K562 (cell line): ENCODE data around the gene ACBD3. TPM values are rescaled to one million over a fixed set of nuclear protein-coding genes. Genes with fewer than 3 reads are reported as not detected.

Experiments used
- ATF1 ChIP-seq, 2 experiments: fragments of 450-650 bp in 1 of 2; IDR thresholded peaks; 2 replicates each; pipeline ENCODE4 v1.6.1; 2016; ENCODE audit warnings: missing compliant biosample characterization in 1 of 2, missing genetic modification characterization in 1 of 2
- CAMTA2 ChIP-seq: fragments of 250-450 bp; sonication (Bioruptor Pico); conservative IDR thresholded peaks from 2 replicates; pipeline ENCODE4 v1.5.1; 2022
- CBX3 ChIP-seq, 2 experiments: IDR thresholded peaks; 1 replicate in 1 of 2; 2 replicates in 1 of 2; pipeline ENCODE4 v1.6.1; 2012; ENCODE audit warnings: inconsistent platforms in 2 of 2, low read length in 2 of 2, borderline replicate concordance in 1 of 2, control low read depth in 1 of 2
- DMBX1 ChIP-seq: fragments of 250-450 bp; sonication (Bioruptor Pico); IDR thresholded peaks from 2 replicates; pipeline ENCODE4 v1.8.0; 2022; ENCODE audit warnings: inconsistent platforms, mild to moderate bottlenecking, moderate library complexity, borderline replicate concordance
- E2F5 ChIP-seq: sonication (generic); formaldehyde crosslinking; IDR thresholded peaks from 2 replicates; pipeline ENCODE4 v1.8.0; 2022; ENCODE audit warnings: mild to moderate bottlenecking, missing genetic modification reagents
- EP300 ChIP-seq: IDR thresholded peaks from 2 replicates; pipeline ENCODE4 v1.6.1; 2012; ENCODE audit warnings: low read length, improper control_type of control experiment
- KLF16 ChIP-seq: IDR thresholded peaks from 2 replicates; pipeline ENCODE4 v1.6.1; 2016; ENCODE audit warnings: antibody characterized with exemption
- POLR2G ChIP-seq: fragments of 200-400 bp; formaldehyde crosslinking; IDR thresholded peaks from 2 replicates; pipeline ENCODE4 v1.6.1; 2017; ENCODE audit warnings: low read depth, mild to moderate bottlenecking, antibody characterized with exemption, low read length, moderate library complexity
- RBFOX2 ChIP-seq: fragments of 200-400 bp; formaldehyde crosslinking; IDR thresholded peaks from 2 replicates; pipeline ENCODE4 v1.6.1; 2017; ENCODE audit warnings: low read depth, mild to moderate bottlenecking, low read length, moderate library complexity
- TFAP4 ChIP-seq: sonication (generic); formaldehyde crosslinking; IDR thresholded peaks from 2 replicates; pipeline ENCODE4 v1.8.0; 2022; ENCODE audit warnings: missing genetic modification reagents, mild to moderate bottlenecking, moderate library complexity, borderline replicate concordance
- ZHX1 ChIP-seq: fragments of 150-350 bp; conservative IDR thresholded peaks from 2 replicates; pipeline ENCODE4 v1.6.1; 2014; ENCODE audit warnings: low read length
- ZMIZ1 ChIP-seq, 2 experiments: fragments of 150-350 bp in 1 of 2; IDR thresholded peaks; 2 replicates each; pipeline ENCODE4 v1.6.1; 2012 to 2016; ENCODE audit warnings: low read depth in 2 of 2, low read length in 2 of 2, mild to moderate bottlenecking in 1 of 2, moderate library complexity in 1 of 2
- ZNF12 ChIP-seq: sonication (generic); formaldehyde crosslinking; IDR thresholded peaks from 2 replicates; pipeline ENCODE4 v1.4.0; 2020; ENCODE audit warnings: mild to moderate bottlenecking, missing genetic modification reagents
- ZNF217 ChIP-seq: sonication (generic); formaldehyde crosslinking; IDR thresholded peaks from 2 replicates; pipeline ENCODE4 v1.8.0; 2022; ENCODE audit warnings: mild to moderate bottlenecking, missing genetic modification reagents
- ZNF263 ChIP-seq: sonication (generic); formaldehyde crosslinking; IDR thresholded peaks from 2 replicates; pipeline ENCODE4 v1.8.0; 2022; ENCODE audit warnings: mild to moderate bottlenecking, missing genetic modification reagents, borderline replicate concordance
- ZNF282 ChIP-seq: sonication (generic); formaldehyde crosslinking; IDR thresholded peaks from 2 replicates; pipeline ENCODE4 v1.8.1; 2023; ENCODE audit warnings: missing genetic modification reagents
- ZNF3 ChIP-seq: fragments of 250-450 bp; sonication (Bioruptor Pico); IDR thresholded peaks from 2 replicates; pipeline ENCODE4 v1.5.0; 2021; ENCODE audit warnings: mild to moderate bottlenecking, moderate library complexity
- ZNF436 ChIP-seq: fragments of 250-450, 450-650 bp; sonication (Bioruptor Pico); formaldehyde crosslinking; IDR thresholded peaks from 2 replicates; pipeline ENCODE4 v1.7.0; 2020; ENCODE audit warnings: mild to moderate bottlenecking
- ZNF766 ChIP-seq: fragments of 200-800 bp; sonication (Bioruptor generic); conservative IDR thresholded peaks from 2 replicates; pipeline ENCODE4 v1.6.1; 2016; ENCODE audit warnings: missing genetic modification characterization, missing compliant biosample characterization
- polyA plus RNA-seq, 8 experiments: library from polyadenylated mRNA; depleted of rRNA in 4 of 8; stranded (reverse) in 5 of 8; unstranded in 3 of 8; fragments of >200 nt; fragmentation: Nextera tagmentation in 2 of 8; fragmentation: Illumina TruSeq in 1 of 8; extraction: Ambion mirVana in 2 of 8; extraction: Trizol in 1 of 8; gene quantifications; 2 replicates each; pipeline versions ENCODE4 v1.2.1 to v1.2.3, GENCODE V29; 2011 to 2014; ENCODE audit warnings: inconsistent platforms in 1 of 8, missing spikeins in 1 of 8
- total RNA-seq, 7 experiments: library from RNA; depleted of rRNA in 6 of 7; stranded (reverse); fragments of >200 nt in 6 of 7; fragmentation: Illumina TruSeq in 2 of 7; extraction: Trizol in 2 of 7; gene quantifications; 2 replicates each; pipeline versions ENCODE4 v1.2.1 to v1.2.3, GENCODE V29; 2011 to 2021; ENCODE audit warnings: low replicate concordance in 1 of 7
- TF ChIP-seq, protein P1 (sequence below): sonication (generic); formaldehyde crosslinking; IDR thresholded peaks from 2 replicates; pipeline ENCODE4 v1.8.0; 2023; ENCODE audit warnings: mild to moderate bottlenecking, missing genetic modification reagents

Gene ACBD3
- total and polyA plus RNA-seq, 9 of the 15 experiments (the other 6 are each of a cell fraction or from before 2014, with no cell fraction given): 11.1 to 36.7 (median 26.9) TPM

- no peak for TF ChIP-seq E2F5 (CRISPR knock-in tag)
- TF ChIP-seq TFAP4 (CRISPR knock-in tag): no peak
- TF ChIP-seq DMBX1: no peak
- no peak for TF ChIP-seq ATF1 (CRISPR knock-in tag; IDR thresholded peaks at IDR 0.05)
- no peak for TF ChIP-seq ATF1 (tag; IDR thresholded peaks at IDR 0.05)
- TF ChIP-seq EP300: peak; percentile 8; the same call in 1 of the 2 replicates
- TF ChIP-seq, protein P1, sequence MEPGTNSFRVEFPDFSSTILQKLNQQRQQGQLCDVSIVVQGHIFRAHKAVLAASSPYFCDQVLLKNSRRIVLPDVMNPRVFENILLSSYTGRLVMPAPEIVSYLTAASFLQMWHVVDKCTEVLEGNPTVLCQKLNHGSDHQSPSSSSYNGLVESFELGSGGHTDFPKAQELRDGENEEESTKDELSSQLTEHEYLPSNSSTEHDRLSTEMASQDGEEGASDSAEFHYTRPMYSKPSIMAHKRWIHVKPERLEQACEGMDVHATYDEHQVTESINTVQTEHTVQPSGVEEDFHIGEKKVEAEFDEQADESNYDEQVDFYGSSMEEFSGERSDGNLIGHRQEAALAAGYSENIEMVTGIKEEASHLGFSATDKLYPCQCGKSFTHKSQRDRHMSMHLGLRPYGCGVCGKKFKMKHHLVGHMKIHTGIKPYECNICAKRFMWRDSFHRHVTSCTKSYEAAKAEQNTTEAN (CRISPR knock-in tag): no peak
- TF ChIP-seq CBX3 (IDR thresholded peaks at IDR 0.05; ENCODE audit: borderline replicate concordance in 1 of 2, low read length in 2 of 2): no peak
- TF ChIP-seq KLF16: no peak
- no peak for TF ChIP-seq ZNF436 (CRISPR knock-in tag)
- TF ChIP-seq ZNF282 (CRISPR knock-in tag): no peak
- TF ChIP-seq CAMTA2 (CRISPR knock-in tag): no peak
- no peak for TF ChIP-seq ZNF263 (CRISPR knock-in tag)
- TF ChIP-seq ZNF3 (CRISPR knock-in tag): no peak
- no peak for TF ChIP-seq ZNF12 (CRISPR knock-in tag)
- TF ChIP-seq ZMIZ1 (IDR thresholded peaks at IDR 0.05; ENCODE audit: low read depth in 2 of 2, low read length in 2 of 2): no peak
- TF ChIP-seq ZHX1: no peak
- no peak for TF ChIP-seq RBFOX2
- no peak for TF ChIP-seq ZNF766
- TF ChIP-seq POLR2G: no peak
- TF ChIP-seq ZNF217 (CRISPR knock-in tag): no peak
Observed at GRCh38 chr1:226216056-226216455, 29.5 kb upstream of the ACBD3 start (continued).
